GM18861 (cell line): ENCODE results near the gene KCNK6.
"Not testable (repeated sequence)": the region's sequence is repeated elsewhere in the genome, so short reads cannot be mapped to it uniquely, and the experiment has no call there.

Source experiments
- ATAC-seq: cut with Tn5 transposase; IDR thresholded peaks from one replicate; pipeline ENCODE4 v1.9.1; 2021; ENCODE audit not compliant: unreplicated experiment

Gene KCNK6

DNA sequence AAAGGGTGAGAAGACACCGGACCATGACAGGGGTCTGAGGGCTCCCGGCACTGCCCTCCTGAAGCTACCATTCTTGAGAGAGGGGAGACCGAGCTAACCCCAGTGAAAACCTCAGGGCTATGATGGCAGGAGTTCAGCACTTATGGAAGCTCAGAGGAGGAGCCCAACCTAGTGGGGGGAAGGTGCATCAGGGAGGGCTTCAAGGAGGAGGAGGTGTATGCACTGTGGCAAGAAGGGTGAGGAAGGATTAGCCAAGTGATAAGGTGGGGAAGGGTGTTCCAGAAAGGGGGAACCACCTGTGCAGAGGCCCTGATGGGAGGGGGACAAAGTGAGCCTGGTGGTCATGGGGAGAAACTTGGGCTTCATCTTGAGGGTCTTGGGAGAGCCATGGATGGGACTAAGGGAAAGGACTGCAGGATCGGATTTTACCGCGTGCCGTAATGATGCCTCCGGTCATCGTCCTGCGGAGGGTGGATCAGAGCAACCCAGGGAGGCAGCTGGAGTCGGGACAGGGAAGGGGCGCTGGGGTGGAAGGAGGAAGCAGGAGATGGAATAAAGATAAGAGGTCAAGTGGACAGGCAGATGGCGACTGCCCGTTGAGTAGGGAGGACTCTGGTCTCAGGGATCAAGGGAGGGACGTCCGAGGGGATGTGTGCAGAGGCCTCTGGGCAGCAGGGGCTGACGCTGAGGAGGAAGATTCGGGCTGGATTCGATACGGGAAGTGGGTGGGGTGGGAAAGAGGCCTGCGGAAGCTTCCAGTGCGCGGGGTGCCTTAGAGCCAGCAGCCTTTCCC, 41.4 kb downstream of the KCNK6 start:
- ATAC-seq: no peak

DNA sequence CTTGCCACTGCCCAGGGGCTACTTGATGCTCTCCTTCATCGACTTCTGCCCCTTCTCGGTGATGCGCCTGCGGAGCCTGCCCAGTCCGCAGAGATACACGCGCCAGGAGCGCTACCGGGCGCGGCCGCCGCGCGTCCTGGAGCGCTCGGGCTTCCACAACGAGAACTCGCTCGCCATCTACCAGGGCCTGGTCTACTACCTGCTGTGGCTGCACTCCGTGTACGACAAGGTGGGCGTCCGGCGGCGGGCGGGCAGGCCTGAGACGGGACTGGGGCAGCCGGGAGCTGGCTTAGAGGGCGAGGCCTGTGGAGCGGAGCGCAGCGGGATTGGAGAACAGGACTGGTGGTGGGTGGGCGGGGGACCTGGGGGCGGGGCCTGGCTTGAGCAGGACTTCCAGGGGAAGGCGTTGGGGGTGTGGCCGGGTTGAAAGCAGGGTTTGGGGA, 42.0 kb downstream of the KCNK6 start:
- no peak for ATAC-seq

- ATAC-seq: no peak
These were observed 42.7 kb downstream of the KCNK6 start for GRCh38 chr19:38362076-38362945.

- ATAC-seq: not testable (repeated sequence)
These were observed 43.5 kb downstream of the KCNK6 start for GRCh38 chr19:38362946-38363688.

DNA sequence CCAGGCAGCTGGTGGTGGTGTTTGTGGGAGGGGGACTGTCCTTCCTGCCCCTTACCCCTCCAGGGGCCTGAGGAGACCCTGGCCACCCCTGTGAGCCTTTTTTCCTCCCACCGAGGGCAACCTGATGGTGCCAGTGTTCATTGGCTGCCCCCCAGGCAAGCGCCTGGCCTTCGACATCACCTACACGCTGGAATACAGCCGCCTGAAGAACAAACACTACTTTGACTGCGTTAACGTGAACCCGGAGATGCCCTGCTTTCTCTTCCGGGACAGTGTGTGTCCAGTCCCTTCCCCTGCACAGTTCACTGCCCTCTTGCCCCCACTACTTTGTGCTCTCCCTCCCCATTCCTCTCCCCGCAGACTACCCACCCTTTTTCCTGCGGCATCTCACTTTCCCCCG, 47.4 kb downstream of the KCNK6 start:
- no peak for ATAC-seq

- no peak for ATAC-seq
These were observed 49.9 kb downstream of the KCNK6 start for GRCh38 chr19:38369584-38369983.

DNA sequence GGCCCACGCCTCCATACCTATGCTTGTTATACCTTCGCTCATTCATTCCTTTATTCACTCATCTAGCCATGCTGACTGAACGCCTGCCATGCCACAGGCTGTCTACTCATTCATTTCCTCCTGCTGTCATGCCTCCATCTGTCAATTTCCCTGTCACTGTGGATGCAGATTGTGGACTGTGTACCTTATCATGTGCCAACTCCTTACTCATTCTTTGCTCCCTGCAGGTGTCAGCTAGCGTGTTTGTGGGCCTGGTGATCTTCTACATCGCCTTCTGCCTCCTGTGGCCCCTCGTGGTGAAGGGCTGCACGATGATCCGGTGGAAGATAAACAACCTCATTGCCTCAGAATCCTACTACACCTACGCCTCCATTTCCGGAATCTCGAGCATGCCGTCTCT, 50.7 kb downstream of the KCNK6 start:
- no peak for ATAC-seq

DNA sequence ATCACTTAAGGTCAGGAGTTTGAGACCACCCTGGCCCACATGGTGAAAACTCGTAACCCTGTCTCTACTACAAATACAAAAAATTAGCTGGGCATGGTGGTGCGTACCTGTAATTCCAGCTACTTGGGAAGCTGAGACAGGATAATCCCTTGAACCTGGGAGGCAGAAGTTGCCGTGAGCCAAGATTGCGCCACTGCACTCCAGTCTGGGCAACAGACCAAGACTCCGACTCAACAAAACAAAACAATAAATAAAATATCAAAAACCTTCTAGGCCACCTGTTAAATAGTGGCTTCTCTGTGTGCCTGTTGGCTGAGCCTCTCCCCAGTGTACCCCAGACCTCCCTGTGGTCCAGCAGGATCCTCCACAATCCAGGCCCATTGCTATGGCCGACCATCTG, 51.4 kb downstream of the KCNK6 start:
- no peak for ATAC-seq

DNA sequence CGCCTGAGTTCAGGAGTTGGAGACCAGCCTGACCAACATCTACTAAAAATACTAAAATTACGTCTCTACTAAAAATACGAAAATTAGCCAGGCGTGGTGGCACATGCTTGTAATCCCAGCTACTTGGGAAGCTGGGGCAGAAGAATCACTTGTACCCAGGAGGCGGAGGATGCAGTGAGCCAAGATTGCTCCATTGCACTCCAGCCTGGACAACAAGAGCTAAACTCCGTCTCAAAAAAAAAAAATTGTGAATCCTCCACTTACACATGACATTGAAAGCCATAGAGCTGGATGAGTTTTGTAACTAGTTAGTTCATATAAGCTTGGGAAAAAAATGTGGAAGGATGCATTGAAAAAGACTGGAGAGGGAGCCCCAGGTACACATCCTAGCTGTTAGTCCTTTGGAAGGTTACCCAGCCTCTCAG, 54.3 kb downstream of the KCNK6 start:
- no peak for ATAC-seq

- ATAC-seq: peak; percentile 94
These were observed 54.9 kb downstream of the KCNK6 start, which contains the start of gene PSMD8 for GRCh38 chr19:38374332-38375097. PSMD8 (plus strand) TSS chr19:38374571; CDS start chr19:38374602, 31 bp downstream.

DNA sequence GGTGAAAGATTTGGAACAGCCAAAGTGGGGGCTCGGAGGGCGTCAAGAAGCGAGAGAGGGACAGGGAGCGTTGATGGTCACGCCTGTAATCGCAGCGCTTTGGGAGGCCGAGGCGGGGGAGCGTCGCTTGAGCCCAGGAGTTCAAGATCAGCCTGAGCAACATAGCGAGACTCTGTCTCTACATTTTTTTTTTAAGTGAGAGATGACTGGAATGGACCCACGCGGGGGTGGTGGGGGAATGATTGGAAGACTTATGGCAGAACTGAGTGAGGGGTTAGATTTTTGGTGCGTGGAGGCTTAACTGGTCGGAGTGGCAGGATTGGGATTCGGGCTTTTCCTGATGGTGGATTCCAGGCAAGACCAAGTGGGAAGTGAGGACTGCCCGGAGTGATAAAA, 55.5 kb downstream of the KCNK6 start:
- no peak for ATAC-seq

GRCh38 chr19:38375748-38376147, 56.1 kb downstream of the KCNK6 start:
- no peak for ATAC-seq

GRCh38 chr19:38376576-38376975, 56.9 kb downstream of the KCNK6 start:
- ATAC-seq: no peak

GRCh38 chr19:38377052-38377451, 57.4 kb downstream of the KCNK6 start:
- no peak for ATAC-seq

GRCh38 chr19:38378866-38379265, 59.2 kb downstream of the KCNK6 start:
- ATAC-seq: no peak

- no peak for ATAC-seq
These were observed 61.5 kb downstream of the KCNK6 start for GRCh38 chr19:38381138-38381537.
